Ishikawa (cell line): ENCODE results near the gene PLRG1.

ENCODE experiments used
- CEBPB ChIP-seq: IDR thresholded peaks from 2 replicates; pipeline ENCODE4 v1.6.1; 2012
- CREB1 ChIP-seq: IDR thresholded peaks from 2 replicates; pipeline ENCODE4 v1.6.1; 2012; ENCODE audit warnings: low read depth
- EGR1 ChIP-seq: IDR thresholded peaks from 2 replicates; pipeline ENCODE4 v1.6.1; 2012
- EP300 ChIP-seq: IDR thresholded peaks from 2 replicates; pipeline ENCODE4 v1.6.1; 2012; ENCODE audit warnings: borderline replicate concordance
- FOXM1 ChIP-seq: IDR thresholded peaks from 2 replicates; pipeline ENCODE4 v1.6.1; 2012; ENCODE audit warnings: low read depth, borderline replicate concordance
- MAX ChIP-seq: IDR thresholded peaks from 2 replicates; pipeline ENCODE4 v1.6.1; 2012
- NFIC ChIP-seq: IDR thresholded peaks from 2 replicates; pipeline ENCODE4 v1.6.1; 2012
- RAD21 ChIP-seq: IDR thresholded peaks from 2 replicates; pipeline ENCODE4 v1.6.1; 2012; ENCODE audit warnings: low read depth
- REST ChIP-seq: IDR thresholded peaks from 2 replicates; pipeline ENCODE4 v1.6.1; 2012; ENCODE audit warnings: low read depth, mild to moderate bottlenecking
- TAF1 ChIP-seq: IDR thresholded peaks from 2 replicates; pipeline ENCODE4 v1.6.1; 2012; ENCODE audit warnings: low read depth, mild to moderate bottlenecking
- TCF12 ChIP-seq: IDR thresholded peaks from 2 replicates; pipeline ENCODE4 v1.6.1; 2012; ENCODE audit warnings: low read depth
- TEAD4 ChIP-seq: IDR thresholded peaks from 2 replicates; pipeline ENCODE4 v1.6.1; 2012
- USF1 ChIP-seq: IDR thresholded peaks from 2 replicates; pipeline ENCODE4 v1.6.1; 2012
- YY1 ChIP-seq: IDR thresholded peaks from 2 replicates; pipeline ENCODE4 v1.6.1; 2012; ENCODE audit warnings: low read depth
- ZBTB7A ChIP-seq: IDR thresholded peaks from 2 replicates; pipeline ENCODE4 v1.6.1; 2012; ENCODE audit warnings: low read depth

Gene PLRG1

GRCh38 chr4:154560824-154561231, 10.6 kb upstream of the PLRG1 start:
- TF ChIP-seq MAX (no peak), RAD21 (no peak), TEAD4 (no peak), FOXM1 (no peak), TAF1 (no peak), EP300 (no peak), YY1 (no peak)

GRCh38 chr4:154560419-154560801, 10.2 kb upstream of the PLRG1 start:
- TF ChIP-seq MAX (no peak), ZBTB7A (no peak)

GRCh38 chr4:154559494-154560418, 9.6 kb upstream of the PLRG1 start:
- TF ChIP-seq USF1 (no peak), RAD21 (peak; percentile 83), TCF12 (no peak), EGR1 (no peak), CREB1 (no peak)

GRCh38 chr4:154559141-154559493, 8.9 kb upstream of the PLRG1 start:
- TF ChIP-seq TCF12 (no peak), USF1 (no peak), ZBTB7A (no peak), RAD21 (no peak), TAF1 (no peak), FOXM1 (no peak), TEAD4 (no peak), MAX (no peak), REST (no peak), EP300 (no peak), CEBPB (no peak), NFIC (no peak), EGR1 (no peak)

- TF ChIP-seq MAX (no peak), RAD21 (peak; percentile 85)
Measured at GRCh38 chr4:154551872-154552686, 1.9 kb upstream of the PLRG1 start.

GRCh38 chr4:154545689-154546088, 4.5 kb downstream of the PLRG1 start:
- TF ChIP-seq EP300 = no peak
- no peak for TF ChIP-seq FOXM1
- no peak for TF ChIP-seq REST
